ENCODE results near the gene TP53AIP1.

DNA sequence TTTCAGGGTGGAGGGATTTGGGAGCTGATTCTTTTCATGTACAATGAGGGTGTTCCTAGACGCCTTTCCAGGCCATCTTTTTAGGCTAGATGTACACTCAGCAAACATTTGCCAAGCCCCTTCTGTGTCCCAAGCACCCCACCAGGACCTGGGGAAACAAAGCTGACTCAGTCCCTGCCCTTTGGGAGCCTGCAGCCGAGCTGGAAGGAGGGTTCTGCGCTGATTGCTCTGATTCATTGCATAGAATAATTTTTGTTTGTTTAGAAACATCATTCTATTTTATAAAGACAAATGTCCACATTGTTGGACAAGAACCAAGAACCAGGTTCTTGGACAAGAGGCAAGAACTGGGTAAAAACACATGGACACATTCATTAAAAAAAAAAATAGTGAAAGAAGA lies 16.7 kb downstream of the TP53AIP1 start:
- no peak for TF ChIP-seq CTCF (IDR thresholded peaks at IDR 0.05; ENCODE audit: control extremely low read depth in 1 of 3, insufficient read depth in 1 of 3, low read depth in 1 of 3, low read length in 3 of 3)
- TF ChIP-seq MAFK (IDR thresholded peaks at IDR 0.05; ENCODE audit: low read depth, low read length), result no peak
- TF ChIP-seq YY1 (IDR thresholded peaks at IDR 0.05; ENCODE audit: low read depth, low read length), result no peak
- TF ChIP-seq POLR2A (IDR thresholded peaks at IDR 0.05; ENCODE audit: control extremely low read depth in 1 of 2, low read depth in 2 of 2, low read length in 2 of 2), result no peak
- TF ChIP-seq JUN (IDR thresholded peaks at IDR 0.05; ENCODE audit: low read depth, low read length), result no peak
- no peak for TF ChIP-seq PHF8 (conservative IDR thresholded peaks at IDR 0.05; ENCODE audit: low read depth, low read length)
- no peak for TF ChIP-seq RBBP5 (IDR thresholded peaks at IDR 0.05; ENCODE audit: borderline replicate concordance, low read depth, low read length)
- no peak for TF ChIP-seq RAD21 (IDR thresholded peaks at IDR 0.05 in 1 of 2, conservative IDR thresholded peaks at IDR 0.05 in 1 of 2; ENCODE audit: low read depth in 2 of 2, low read length in 2 of 2)
- no peak for TF ChIP-seq SP1 (IDR thresholded peaks at IDR 0.05; ENCODE audit: low read depth, low read length)
- TF ChIP-seq TBP (IDR thresholded peaks at IDR 0.05; ENCODE audit: low read depth, low read length), result no peak
- TF ChIP-seq CBX5 (IDR thresholded peaks at IDR 0.05; ENCODE audit: low read depth, low read length), result no peak
- no peak for TF ChIP-seq NRF1 (IDR thresholded peaks at IDR 0.05; ENCODE audit: low read depth, low read length)
- no peak for TF ChIP-seq BACH1 (IDR thresholded peaks at IDR 0.05; ENCODE audit: low read length)
- TF ChIP-seq POLR2AphosphoS5 (IDR thresholded peaks at IDR 0.05; ENCODE audit: low read depth, low read length), result no peak

All from H1 (cell line).